ENCODE measurements around the gene SLC18B1. TPM values are rescaled to one million over a fixed set of nuclear protein-coding genes. Genes with fewer than 3 reads are reported as not detected.

SLC18B1 gene
- total and polyA plus RNA-seq, 4 donors, result 34.0 to 57.8 (median 42.3) TPM

- no peak for DNase-seq (ENCODE audit: low read depth in 4 of 6, low spot score in 6 of 6)
- Histone ChIP-seq H3K27me3 (ENCODE audit: control insufficient read depth, insufficient read depth, low read length) (no peaks in the 10 kb centered on the region), H3K27ac (ENCODE audit: low read depth, low read length) (no peak overlapping the region), H3K36me3 (ENCODE audit: control insufficient read depth, insufficient read depth, low read length) (no peaks in the 10 kb centered on the region), H3K9me3 (ENCODE audit: control insufficient read depth, insufficient read depth, low read length) (peaks cover 2% of the 10 kb centered on the region), H3K4me3 (ENCODE audit: low read depth, low read length) (no peak overlapping the region), H3K4me1 (ENCODE audit: control insufficient read depth, insufficient read depth, low read length) (no peaks in the 10 kb centered on the region)
- no CpG with 5 or more reads among the region's 2 CpGs for WGBS (ENCODE audit: insufficient coverage)
These were observed 7.1 kb upstream of the SLC18B1 start for GRCh38 chr6:132805548-132805947.

DNA sequence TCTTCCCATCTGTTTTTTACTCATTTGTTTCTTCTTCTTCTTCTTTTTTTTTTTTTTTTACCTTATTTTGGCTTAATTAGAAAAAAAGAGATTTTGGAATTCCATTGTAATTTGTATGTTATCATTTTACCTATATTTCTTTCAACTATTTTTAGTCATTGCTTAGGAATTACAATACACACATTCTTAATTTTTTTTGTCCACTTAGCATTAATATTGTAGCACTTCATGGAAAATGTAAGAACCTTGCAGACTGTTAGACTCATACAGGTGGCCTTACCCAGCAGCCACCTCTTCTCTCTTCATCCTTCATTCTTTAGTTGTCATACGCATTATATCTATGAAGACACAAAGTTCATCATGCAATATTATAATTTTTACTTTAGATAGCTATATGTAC is 5.8 kb upstream of the SLC18B1 start:
- WGBS (ENCODE audit: insufficient coverage), result no CpG with 5 or more reads among the region's 1 CpG
- no peak overlapping the region for H3K27ac ChIP-seq (ENCODE audit: low read depth, low read length)
- DNase-seq (ENCODE audit: low read depth in 4 of 6, low spot score in 6 of 6), result no peak
- peaks cover 2% of the 10 kb centered on the region for H3K9me3 ChIP-seq (ENCODE audit: control insufficient read depth, insufficient read depth, low read length)
- H3K4me3 ChIP-seq (ENCODE audit: low read depth, low read length), result no peak overlapping the region
- no peaks in the 10 kb centered on the region for H3K36me3 ChIP-seq (ENCODE audit: control insufficient read depth, insufficient read depth, low read length)
- no peaks in the 10 kb centered on the region for H3K4me1 ChIP-seq (ENCODE audit: control insufficient read depth, insufficient read depth, low read length)
- H3K27me3 ChIP-seq (ENCODE audit: control insufficient read depth, insufficient read depth, low read length), result no peaks in the 10 kb centered on the region

DNA sequence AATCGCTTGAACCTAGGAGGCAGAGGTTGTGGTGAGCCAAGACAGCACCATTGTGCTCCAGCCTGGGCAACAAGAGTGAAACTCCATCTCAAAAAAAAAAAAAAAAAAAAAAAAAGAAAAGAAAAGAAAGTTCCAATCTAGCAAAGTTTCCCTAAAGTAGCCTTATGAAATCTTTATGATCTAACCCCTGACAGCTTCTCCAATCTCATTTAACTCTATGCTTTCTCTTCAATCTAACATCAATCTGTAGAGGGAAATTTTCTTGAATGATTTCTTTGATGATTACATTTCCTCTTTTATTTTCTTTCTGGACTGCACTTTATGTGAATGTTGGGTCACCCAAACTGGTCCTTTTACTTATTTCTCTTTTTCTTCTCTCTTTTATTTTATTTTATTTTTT is 2.2 kb upstream of the SLC18B1 start:
- Histone ChIP-seq H3K27me3 (ENCODE audit: control insufficient read depth, insufficient read depth, low read length) (no peaks in the 10 kb centered on the region), H3K36me3 (ENCODE audit: control insufficient read depth, insufficient read depth, low read length) (no peaks in the 10 kb centered on the region), H3K4me3 (ENCODE audit: low read depth, low read length) (no peak overlapping the region), H3K27ac (ENCODE audit: low read depth, low read length) (no peak overlapping the region), H3K4me1 (ENCODE audit: control insufficient read depth, insufficient read depth, low read length) (no peaks in the 10 kb centered on the region), H3K9me3 (ENCODE audit: control insufficient read depth, insufficient read depth, low read length) (peaks cover 2% of the 10 kb centered on the region)
- DNase-seq (ENCODE audit: low read depth in 4 of 6, low spot score in 6 of 6), result no peak
- no CpG with 5 or more reads among the region's 1 CpG for WGBS (ENCODE audit: insufficient coverage)

- Histone ChIP-seq H3K4me1 (ENCODE audit: control insufficient read depth, insufficient read depth, low read length) (peaks cover 4% of the 10 kb centered on the region), H3K27me3 (ENCODE audit: control insufficient read depth, insufficient read depth, low read length) (no peaks in the 10 kb centered on the region), H3K4me3 (ENCODE audit: low read depth, low read length) (peak overlapping the region; percentile 79), H3K27ac (ENCODE audit: low read depth, low read length) (peak overlapping the region; percentile 83), H3K9me3 (ENCODE audit: control insufficient read depth, insufficient read depth, low read length) (peaks cover 2% of the 10 kb centered on the region), H3K36me3 (ENCODE audit: control insufficient read depth, insufficient read depth, low read length) (no peaks in the 10 kb centered on the region)
- peak in 5 of 6 donors; percentile 50 to 91 (median 61) for DNase-seq (ENCODE audit: low read depth in 4 of 6, low spot score in 6 of 6)
- WGBS (ENCODE audit: insufficient coverage), result 11% methylated on average over 9 of the region's 15 CpGs
These were observed 567 bp upstream of the SLC18B1 start for GRCh38 chr6:132798869-132799538.

GRCh38 chr6:132795461-132795860 is 3.0 kb downstream of the SLC18B1 start:
- H3K27me3 ChIP-seq (ENCODE audit: control insufficient read depth, insufficient read depth, low read length), result no peaks in the 10 kb centered on the region
- peaks cover 4% of the 10 kb centered on the region for H3K4me1 ChIP-seq (ENCODE audit: control insufficient read depth, insufficient read depth, low read length)
- H3K27ac ChIP-seq (ENCODE audit: low read depth, low read length), result no peak overlapping the region
- peak in 1 of 6 donors; percentile 61 for DNase-seq (ENCODE audit: low read depth in 4 of 6, low spot score in 6 of 6)
- H3K9me3 ChIP-seq (ENCODE audit: control insufficient read depth, insufficient read depth, low read length), result no peaks in the 10 kb centered on the region
- no peak overlapping the region for H3K4me3 ChIP-seq (ENCODE audit: low read depth, low read length)
- WGBS (ENCODE audit: insufficient coverage), result no CpG with 5 or more reads among the region's 2 CpGs
- peaks cover 2% of the 10 kb centered on the region for H3K36me3 ChIP-seq (ENCODE audit: control insufficient read depth, insufficient read depth, low read length)

- no peak overlapping the region for H3K27ac ChIP-seq (ENCODE audit: low read depth, low read length)
These were observed 5.9 kb downstream of the SLC18B1 start for GRCh38 chr6:132792510-132792909.

DNA sequence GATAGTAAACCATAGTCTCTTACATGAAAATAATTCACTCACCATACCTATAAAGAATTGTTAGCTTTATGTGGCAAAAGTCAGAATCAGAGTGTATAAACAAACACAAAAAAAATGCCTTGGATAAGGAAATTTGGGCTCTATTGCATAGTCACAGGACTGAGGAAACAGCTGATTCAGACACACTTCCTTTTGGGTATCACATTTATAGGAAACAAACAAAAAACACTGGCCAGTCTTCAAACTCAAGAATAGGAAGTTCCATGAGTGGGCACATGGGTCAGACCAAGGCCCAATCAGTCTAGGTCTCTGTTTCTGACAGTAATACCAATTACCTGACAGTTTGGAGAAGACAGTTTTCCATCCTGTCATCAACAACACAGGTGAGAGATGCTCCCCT is 8.0 kb downstream of the SLC18B1 start:
- H3K9me3 ChIP-seq (ENCODE audit: control insufficient read depth, insufficient read depth, low read length), result no peaks in the 10 kb centered on the region
- no peak for DNase-seq (ENCODE audit: low read depth in 4 of 6, low spot score in 6 of 6)
- H3K4me1 ChIP-seq (ENCODE audit: control insufficient read depth, insufficient read depth, low read length), result peaks cover 4% of the 10 kb centered on the region
- H3K4me3 ChIP-seq (ENCODE audit: low read depth, low read length), result no peak overlapping the region
- no peak overlapping the region for H3K27ac ChIP-seq (ENCODE audit: low read depth, low read length)
- peaks cover 5% of the 10 kb centered on the region for H3K36me3 ChIP-seq (ENCODE audit: control insufficient read depth, insufficient read depth, low read length)
- no peaks in the 10 kb centered on the region for H3K27me3 ChIP-seq (ENCODE audit: control insufficient read depth, insufficient read depth, low read length)

More at GRCh38 chr6:132792510-132792909, 5.9 kb downstream of the SLC18B1 start:
- Histone ChIP-seq H3K27me3 (ENCODE audit: control insufficient read depth, insufficient read depth, low read length) (no peaks in the 10 kb centered on the region), H3K4me1 (ENCODE audit: control insufficient read depth, insufficient read depth, low read length) (peaks cover 4% of the 10 kb centered on the region), H3K36me3 (ENCODE audit: control insufficient read depth, insufficient read depth, low read length) (peaks cover 2% of the 10 kb centered on the region), H3K4me3 (ENCODE audit: low read depth, low read length) (no peak overlapping the region), H3K9me3 (ENCODE audit: control insufficient read depth, insufficient read depth, low read length) (no peaks in the 10 kb centered on the region)
- WGBS (ENCODE audit: insufficient coverage), result 89% methylated on average over 3 of the region's 5 CpGs
- no peak for DNase-seq (ENCODE audit: low read depth in 4 of 6, low spot score in 6 of 6)

GRCh38 chr6:132789396-132789776 is 9.1 kb downstream of the SLC18B1 start:
- Histone ChIP-seq H3K36me3 (ENCODE audit: control insufficient read depth, insufficient read depth, low read length) (peaks cover 5% of the 10 kb centered on the region), H3K9me3 (ENCODE audit: control insufficient read depth, insufficient read depth, low read length) (no peaks in the 10 kb centered on the region), H3K4me3 (ENCODE audit: low read depth, low read length) (no peak overlapping the region), H3K27me3 (ENCODE audit: control insufficient read depth, insufficient read depth, low read length) (no peaks in the 10 kb centered on the region), H3K27ac (ENCODE audit: low read depth, low read length) (no peak overlapping the region), H3K4me1 (ENCODE audit: control insufficient read depth, insufficient read depth, low read length) (no peaks in the 10 kb centered on the region)
- DNase-seq (ENCODE audit: low read depth in 4 of 6, low spot score in 6 of 6), result no peak
- WGBS (ENCODE audit: insufficient coverage), result no CpG with 5 or more reads among the region's 4 CpGs

DNA sequence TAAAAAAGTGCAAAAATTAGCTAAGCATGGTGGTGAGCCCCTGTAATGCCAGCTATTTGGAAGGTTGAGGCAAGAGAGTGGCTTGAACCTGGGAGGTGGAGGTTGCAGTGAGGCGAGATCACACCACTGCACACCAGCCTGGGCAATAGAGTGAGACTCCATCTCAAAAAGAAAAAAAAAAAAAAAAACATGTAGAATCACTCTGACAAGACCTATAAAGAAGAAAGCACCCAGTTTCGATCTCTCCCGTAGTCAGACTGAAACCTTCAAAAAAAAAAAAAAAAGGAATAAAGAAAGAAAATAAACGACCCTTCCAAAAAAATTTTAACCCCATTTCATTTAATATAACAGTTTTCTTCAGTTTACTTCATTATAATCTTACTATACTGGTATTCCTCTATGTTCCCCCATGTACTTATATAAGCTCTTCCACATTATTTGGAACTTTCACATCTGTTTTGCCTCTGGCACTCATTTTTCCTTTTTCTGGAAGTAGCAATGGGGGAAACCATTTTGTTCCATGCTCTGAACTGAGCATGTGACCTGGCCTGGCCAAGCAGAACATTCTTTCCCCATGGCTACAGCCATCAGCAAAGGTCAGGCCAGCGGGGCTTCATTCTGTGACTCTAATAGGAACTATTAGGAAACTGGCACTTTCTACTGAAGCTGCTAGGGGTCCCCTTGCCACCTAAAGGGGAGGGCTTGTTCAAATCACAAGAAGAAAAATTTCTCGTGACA is 9.6 kb downstream of the SLC18B1 start:
- Histone ChIP-seq H3K36me3 (ENCODE audit: control insufficient read depth, insufficient read depth, low read length) (peaks cover 5% of the 10 kb centered on the region), H3K27me3 (ENCODE audit: control insufficient read depth, insufficient read depth, low read length) (no peaks in the 10 kb centered on the region), H3K9me3 (ENCODE audit: control insufficient read depth, insufficient read depth, low read length) (no peaks in the 10 kb centered on the region), H3K4me1 (ENCODE audit: control insufficient read depth, insufficient read depth, low read length) (no peaks in the 10 kb centered on the region), H3K27ac (ENCODE audit: low read depth, low read length) (no peak overlapping the region), H3K4me3 (ENCODE audit: low read depth, low read length) (no peak overlapping the region)
- WGBS (ENCODE audit: insufficient coverage), result 100% methylated on average over 1 of the region's 6 CpGs
- DNase-seq (ENCODE audit: low read depth in 4 of 6, low spot score in 6 of 6), result no peak

GRCh38 chr6:132785936-132786335 is 12.5 kb downstream of the SLC18B1 start:
- peaks cover 5% of the 10 kb centered on the region for H3K36me3 ChIP-seq (ENCODE audit: control insufficient read depth, insufficient read depth, low read length)
- no peak overlapping the region for H3K27ac ChIP-seq (ENCODE audit: low read depth, low read length)
- WGBS (ENCODE audit: insufficient coverage), result 100% methylated on average over 5 of the region's 7 CpGs
- no peaks in the 10 kb centered on the region for H3K4me1 ChIP-seq (ENCODE audit: control insufficient read depth, insufficient read depth, low read length)
- H3K4me3 ChIP-seq (ENCODE audit: low read depth, low read length), result no peak overlapping the region
- no peaks in the 10 kb centered on the region for H3K9me3 ChIP-seq (ENCODE audit: control insufficient read depth, insufficient read depth, low read length)
- no peaks in the 10 kb centered on the region for H3K27me3 ChIP-seq (ENCODE audit: control insufficient read depth, insufficient read depth, low read length)
- no peak for DNase-seq (ENCODE audit: low read depth in 4 of 6, low spot score in 6 of 6)
